Fibroblast of villous mesenchyme (primary cell): ENCODE measurements around the gene SPCS2. TPM values are rescaled to one million over a fixed set of nuclear protein-coding genes. Genes with fewer than 3 reads are reported as not detected.

ENCODE experiments used
- DNase-seq: peaks from one replicate; pipeline ENCODE4 v3.0.0-alpha.2; 2010; ENCODE audit warnings: low read depth
- H3K4me3 ChIP-seq: 2 replicates; pipeline ENCODE4 v1.5.1; 2011; ENCODE audit warnings: low read depth, mild to moderate bottlenecking, low read length
- CTCF ChIP-seq: IDR thresholded peaks from 2 replicates; pipeline ENCODE4 v1.5.1; 2012; ENCODE audit warnings: low read depth, mild to moderate bottlenecking, low read length; ENCODE audit not compliant: insufficient read depth
- small RNA-seq: library from RNA; depleted of rRNA; stranded (forward); fragments of <200 nt; gene quantifications from one replicate; pipeline ENCODE3, GENCODE V24; 2012
- total RNA-seq: library from RNA; depleted of rRNA; stranded (reverse); fragments of >200 nt; gene quantifications from 2 replicates; pipeline ENCODE4 v1.2.3, GENCODE V29; 2012

SPCS2 gene
- total RNA-seq, 1 donor, result 14.7 TPM

- TF ChIP-seq CTCF, result no peak
- no peak for DNase-seq
- no peak overlapping the region for H3K4me3 ChIP-seq
Measured at GRCh38 chr11:75024068-75024449, 75.0 kb downstream of the SPCS2 start.

- DNase-seq, result no peak
- no peak for TF ChIP-seq CTCF
- H3K4me3 ChIP-seq, result no peak overlapping the region
Measured at GRCh38 chr11:75024764-75025211, 75.7 kb downstream of the SPCS2 start.

- no peak for DNase-seq
- H3K4me3 ChIP-seq, result no peak overlapping the region
- TF ChIP-seq CTCF, result no peak
Measured at GRCh38 chr11:75025561-75025960, 76.5 kb downstream of the SPCS2 start.

- no peak overlapping the region for H3K4me3 ChIP-seq
- DNase-seq, result peak; percentile 19
- no peak for TF ChIP-seq CTCF
Measured at GRCh38 chr11:75028321-75028720, 79.3 kb downstream of the SPCS2 start.

Small RNA genes lying within 50 kb of the gene (small RNA-seq; reads per million reads assigned to genes)
- not detected for gene RNU6-216P

Other genes starting within 250 kb of the SPCS2 start
- gene CHRDL2, start 217.8 kb upstream of the SPCS2 start, total RNA-seq, result not detected in 2 replicates
- 23.5 and 32.0 TPM in 2 replicates for gene RNF169, start 200.4 kb upstream of the SPCS2 start, total RNA-seq
- 7.8 and 9.7 TPM in 2 replicates for gene XRRA1, start 175 bp upstream of the SPCS2 start, total RNA-seq
- 6.4 and 11.2 TPM in 2 replicates for gene NEU3, start 39.7 kb downstream of the SPCS2 start, total RNA-seq
- gene OR2AT4, start 147.6 kb downstream of the SPCS2 start, total RNA-seq, result not detected in 2 replicates
- under 0.01 TPM in 1 of 2 replicates, not detected in the other for gene SLCO2B1, start 201.8 kb downstream of the SPCS2 start, total RNA-seq